H1 (cell line): ENCODE data around the gene CORO7. TPM values are rescaled to one million over a fixed set of nuclear protein-coding genes. Genes with fewer than 3 reads are reported as not detected.

Experiments used
- CTCF ChIA-PET: fragments of 300-600 bp; sonication (Branson Sonifier 250); formaldehyde crosslinking; loops from one replicate; lab custom pipeline; 2021; ENCODE audit not compliant: partially characterized antibody; lab: Charles Lee
- POLR2A ChIA-PET: fragments of 300-600 bp; sonication (Branson Sonifier 250); formaldehyde crosslinking; loops from one replicate; lab custom pipeline; 2021; ENCODE audit warnings: inconsistent platforms; ENCODE audit not compliant: partially characterized antibody; lab: Charles Lee
- DNase-seq, 2 experiments: peaks; one replicate each; pipeline versions ENCODE4 v3.0.0 to v3.0.0-alpha.2; 2010 to 2022; ENCODE audit warnings: low spot score in 2 of 2, low read depth in 1 of 2, mixed read lengths in 1 of 2
- FAIRE-seq: peaks from 2 replicates; lab custom pipeline; 2011; peaks lifted over from hg19 to GRCh38; lab: Jason Lieb, UNC
- H2AFZ ChIP-seq: 2 replicates; pipeline ENCODE4 v1.8.1; 2012; ENCODE audit warnings: low read length, inconsistent platforms
- H2AK5ac ChIP-seq: 2 replicates; pipeline ENCODE4 v1.6.1; 2013; ENCODE audit warnings: low read depth, low read length
- H2BK120ac ChIP-seq: replicated peaks from 2 replicates; pipeline ENCODE3; 2013; ENCODE audit warnings: low read depth, low read length, inconsistent platforms
- H2BK12ac ChIP-seq: 2 replicates; pipeline ENCODE4 v1.6.1; 2013; ENCODE audit warnings: low read depth, low read length
- H2BK15ac ChIP-seq: 2 replicates; pipeline ENCODE4 v1.6.1; 2013; ENCODE audit warnings: low read length
- H2BK20ac ChIP-seq: 2 replicates; pipeline ENCODE4 v1.6.1; 2013; ENCODE audit warnings: low read length
- H2BK5ac ChIP-seq: 2 replicates; pipeline ENCODE4 v1.6.1; 2013; ENCODE audit warnings: low read depth, low read length
- H3K14ac ChIP-seq: 2 replicates; pipeline ENCODE4 v1.6.1; 2013; ENCODE audit warnings: inconsistent platforms; ENCODE audit not compliant: insufficient read length
- H3K18ac ChIP-seq: 2 replicates; pipeline ENCODE4 v1.6.1; 2013; ENCODE audit warnings: low read length; ENCODE audit errors: extremely low read depth
- H3K23ac ChIP-seq: 2 replicates; pipeline ENCODE4 v1.6.1; 2013; ENCODE audit warnings: inconsistent platforms; ENCODE audit not compliant: insufficient read length
- H3K23me2 ChIP-seq: 2 replicates; pipeline ENCODE4 v1.6.1; 2013; ENCODE audit warnings: low read depth, low read length
- H3K27ac ChIP-seq: 2 replicates; pipeline ENCODE4 v1.6.1; 2011; ENCODE audit warnings: low read depth, low read length, inconsistent platforms
- H3K27me3 ChIP-seq, 4 experiments: replicated peaks in 1 of 4; 1 replicate in 1 of 4; 2 replicates in 3 of 4; pipeline versions ENCODE4 v1.6.1 to v1.8.1; 2011 to 2013; ENCODE audit warnings: low read length in 3 of 4, mild to moderate bottlenecking in 3 of 4, inconsistent platforms in 2 of 4, mixed read lengths in 2 of 4, moderate library complexity in 1 of 4; ENCODE audit not compliant: control insufficient read depth in 3 of 4, insufficient read depth in 3 of 4; ENCODE audit errors: extremely low read depth in 1 of 4
- H3K36me3 ChIP-seq, 4 experiments: 2 replicates each; pipeline versions ENCODE4 v1.6.1 to v1.8.1; 2011 to 2013; ENCODE audit warnings: mild to moderate bottlenecking in 4 of 4, low read length in 3 of 4, moderate library complexity in 2 of 4, control low read depth in 1 of 4, inconsistent platforms in 1 of 4; ENCODE audit not compliant: insufficient read depth in 4 of 4, control insufficient read depth in 2 of 4
- H3K4ac ChIP-seq: replicated peaks from 2 replicates; pipeline ENCODE3; 2013; ENCODE audit warnings: low read length, low read depth, mixed read lengths, inconsistent platforms; ENCODE audit not compliant: insufficient read length
- H3K4me1 ChIP-seq, 4 experiments: replicated peaks in 1 of 4; 1 replicate in 1 of 4; 2 replicates in 3 of 4; pipeline versions ENCODE4 v1.6.1 to v1.8.1; 2011 to 2013; ENCODE audit warnings: low read length in 3 of 4, inconsistent platforms in 2 of 4, mixed read lengths in 1 of 4; ENCODE audit not compliant: insufficient read depth in 4 of 4, control insufficient read depth in 3 of 4
- H3K4me2 ChIP-seq, 2 experiments: 2 replicates each; pipeline versions ENCODE4 v1.6.1 to v1.8.1; 2011 to 2013; ENCODE audit warnings: low read depth in 2 of 2, low read length in 2 of 2, control low read depth in 1 of 2, inconsistent platforms in 1 of 2, mild to moderate bottlenecking in 1 of 2; ENCODE audit not compliant: insufficient read depth in 1 of 2
- H3K4me3 ChIP-seq, 4 experiments: fragments of 200-600, 300-600 bp in 1 of 4; sonication (generic), shearing (Covaris generic), sonication (Bioruptor Twin) in 1 of 4; 2 replicates each; pipeline versions ENCODE4 v1.5.1 to v1.8.1; 2011 to 2016; ENCODE audit warnings: low read length in 4 of 4, low read depth in 3 of 4, control low read depth in 2 of 4, inconsistent platforms in 2 of 4, mild to moderate bottlenecking in 2 of 4, mixed read lengths in 1 of 4, moderate library complexity in 1 of 4; ENCODE audit not compliant: insufficient read depth in 2 of 4; ENCODE audit errors: extremely low read depth in 1 of 4
- H3K56ac ChIP-seq: replicated peaks from 2 replicates; pipeline ENCODE3; 2013; ENCODE audit warnings: low read depth, mild to moderate bottlenecking, mixed read lengths, low read length, inconsistent platforms; ENCODE audit not compliant: insufficient read length
- H3K79me1 ChIP-seq: 2 replicates; pipeline ENCODE4 v1.6.1; 2013; ENCODE audit warnings: low read depth, low read length, control low read depth
- H3K79me2 ChIP-seq, 2 experiments: 2 replicates each; pipeline versions ENCODE4 v1.6.1 to v1.8.1; 2012 to 2013; ENCODE audit warnings: low read length in 2 of 2, mild to moderate bottlenecking in 2 of 2, inconsistent platforms in 1 of 2; ENCODE audit not compliant: insufficient read depth in 2 of 2, control insufficient read depth in 1 of 2
- H3K9ac ChIP-seq, 4 experiments: replicated peaks in 1 of 4; 1 replicate in 1 of 4; 2 replicates in 3 of 4; pipeline versions ENCODE4 v1.6.1 to v1.8.1; 2011 to 2013; ENCODE audit warnings: low read depth in 3 of 4, low read length in 3 of 4, control low read depth in 2 of 4, mild to moderate bottlenecking in 2 of 4, moderate library complexity in 2 of 4, inconsistent platforms in 1 of 4; ENCODE audit errors: extremely low read depth in 1 of 4
- H3K9me3 ChIP-seq, 2 experiments: 2 replicates each; pipeline versions ENCODE4 v1.6.1 to v1.8.1; 2012 to 2013; ENCODE audit warnings: mild to moderate bottlenecking in 2 of 2, moderate library complexity in 2 of 2, control low read depth in 1 of 2, inconsistent platforms in 1 of 2, low read depth in 1 of 2, low read length in 1 of 2, mixed read lengths in 1 of 2; ENCODE audit not compliant: insufficient read depth in 2 of 2
- H4K20me1 ChIP-seq, 2 experiments: replicated peaks in 1 of 2; 2 replicates each; pipeline versions ENCODE3 to v1.8.1; 2011 to 2013; ENCODE audit warnings: inconsistent platforms in 2 of 2, low read length in 2 of 2, mild to moderate bottlenecking in 1 of 2; ENCODE audit not compliant: insufficient read depth in 2 of 2, control insufficient read depth in 1 of 2
- H4K5ac ChIP-seq: 2 replicates; pipeline ENCODE4 v1.6.1; 2013; ENCODE audit warnings: low read length, low read depth, mixed read lengths, inconsistent platforms; ENCODE audit not compliant: insufficient read length
- H4K8ac ChIP-seq: 2 replicates; pipeline ENCODE4 v1.8.0; 2013; ENCODE audit warnings: mild to moderate bottlenecking, moderate library complexity, low read length, inconsistent platforms; ENCODE audit not compliant: insufficient read depth; ENCODE audit errors: extremely low read depth
- H4K91ac ChIP-seq: replicated peaks from 2 replicates; pipeline ENCODE3; 2013; ENCODE audit warnings: low read length, mixed read lengths, inconsistent platforms; ENCODE audit not compliant: insufficient read length
- E2F6 ChIP-seq: IDR thresholded peaks from 2 replicates; pipeline ENCODE4 v1.6.1; 2012; ENCODE audit warnings: inconsistent platforms
- JUND ChIP-seq: IDR thresholded peaks from 2 replicates; pipeline ENCODE4 v1.6.1; 2011; ENCODE audit warnings: mild to moderate bottlenecking, improper control_type of control experiment, low read length
- RBBP5 ChIP-seq: IDR thresholded peaks from 2 replicates; pipeline ENCODE4 v1.7.1; 2012; ENCODE audit warnings: low read depth, mild to moderate bottlenecking, inconsistent platforms, low read length, moderate library complexity, borderline replicate concordance
- RXRA ChIP-seq: IDR thresholded peaks from 2 replicates; pipeline ENCODE4 v1.6.1; 2011; ENCODE audit warnings: low read depth, mild to moderate bottlenecking, low read length, moderate library complexity; ENCODE audit not compliant: insufficient read depth
- WGBS, 2 experiments: shearing (Covaris generic) in 1 of 2; methylation state at CpG; one replicate each; pipeline versions ENCODE4 v1.1.6 to v1.1.7; 2013 to 2015; ENCODE audit warnings: low lambda C conversion rate in 2 of 2, mixed read lengths in 2 of 2, inconsistent platforms in 1 of 2, low coverage in 1 of 2, missing lambda C conversion rate in 1 of 2; ENCODE audit not compliant: insufficient replicate concordance in 2 of 2, insufficient coverage in 1 of 2, insufficient read length in 1 of 2; ENCODE audit errors: extremely low coverage in 1 of 2, missing lambda C conversion rate in 1 of 2; 5-methylcytosine and 5-hydroxymethylcytosine counted together
- polyA plus RNA-seq, 7 experiments: library from polyadenylated mRNA; depleted of rRNA in 3 of 7; stranded (reverse) in 5 of 7; unstranded in 2 of 7; fragments of >200 nt in 5 of 7; fragments of 200-250 nt in 2 of 7; gene quantifications; 1 replicate in 5 of 7; 2 replicates in 1 of 7; 4 replicates in 1 of 7; pipeline versions ENCODE4 v1.2.1 to v1.2.3, GENCODE V29; 2011 to 2013; ENCODE audit warnings: missing spikeins in 2 of 7, mixed read lengths in 2 of 7
- total RNA-seq: library from RNA; stranded (reverse); fragmentation: NEBNext Ultra II Directional; extraction: Animal tissue kit (Norgen Biotek cat#: 25700); gene quantifications from 2 replicates; pipeline ENCODE4 v1.2.1, GENCODE V29; 2021

Gene CORO7
- total and polyA plus RNA-seq, 2 of the 8 experiments (the other 6 are each of a cell fraction or from before 2014, with no cell fraction given) = 25.2 to 29.8 TPM

GRCh38 chr16:4340443-4340842, 76.0 kb downstream of the CORO7 start:
- Histone ChIP-seq H3K56ac (no peak overlapping the region), H3K4ac (no peak overlapping the region), H3K23ac (no peak overlapping the region), H2AFZ (no peak overlapping the region), H3K23me2 (no peaks in the 10 kb centered on the region; the same call in 1 of the 2 replicates), H2AK5ac (no peak overlapping the region), H3K79me2 (peaks cover 0 to 20% of the 10 kb centered on the region in 2 experiments; a peak in 3 of 4 replicates), H3K9me3 (peaks cover 5 to 6% of the 10 kb centered on the region in 2 experiments; a peak in 1 of 4 replicates), H2BK12ac (no peak overlapping the region), H3K27me3 (no peaks in the 10 kb centered on the region), H3K4me1 (no peaks in the 10 kb centered on the region; a peak in 1 of 7 replicates), H4K5ac (no peak overlapping the region), H4K8ac (no peak overlapping the region), H3K14ac (no peak overlapping the region), H3K9ac (no peak overlapping the region), H4K20me1 (peaks cover 22 to 24% of the 10 kb centered on the region in 2 experiments), H3K36me3 (peaks cover 0 to 17% (median 6%) of the 10 kb centered on the region in 4 experiments; a peak in 4 of 8 replicates), H3K4me2 (no peak overlapping the region), H2BK120ac (no peak overlapping the region), H2BK15ac (no peak overlapping the region), H2BK20ac (no peak overlapping the region), H3K79me1 (peaks cover 5% of the 10 kb centered on the region), H3K4me3 (no peak overlapping the region)
- ChIA-PET CTCF (interaction anchor here (0.7 to 17.1 kb wide), 18 partner anchors 9 to 93 kb away, joined by 3 to 211 read pairs (median 7); no protein-coding TSS in a partner anchor), POLR2A (interaction anchor here (0.7 to 16.2 kb wide), 8 partner anchors 8 to 69 kb away, joined by 3 to 154 read pairs (median 3); partner anchors contain the start of gene PAM16)
- WGBS, 2 experiments = 97% methylated on average over 5 of the region's 6 CpGs; no CpG with 5 or more reads in 1 of the 2 experiments
- DNase-seq (no peak), FAIRE-seq (no peak)
- no peak for TF ChIP-seq E2F6
- TF ChIP-seq JUND = no peak
- TF ChIP-seq RXRA = no peak
- no peak for TF ChIP-seq RBBP5
- TF ChIP-seq, all 59 proteins: peak for 0
- Histone ChIP-seq H4K91ac (no peak overlapping the region), H3K27ac (no peak overlapping the region), H2BK5ac (no peak overlapping the region), H3K18ac (no peak overlapping the region)
